ENCODE measurements around the gene PAXIP1.
"Not testable (repeated sequence)": the region's sequence is repeated elsewhere in the genome, so short reads cannot be mapped to it uniquely, and the experiment has no call there.

Gene PAXIP1

DNA sequence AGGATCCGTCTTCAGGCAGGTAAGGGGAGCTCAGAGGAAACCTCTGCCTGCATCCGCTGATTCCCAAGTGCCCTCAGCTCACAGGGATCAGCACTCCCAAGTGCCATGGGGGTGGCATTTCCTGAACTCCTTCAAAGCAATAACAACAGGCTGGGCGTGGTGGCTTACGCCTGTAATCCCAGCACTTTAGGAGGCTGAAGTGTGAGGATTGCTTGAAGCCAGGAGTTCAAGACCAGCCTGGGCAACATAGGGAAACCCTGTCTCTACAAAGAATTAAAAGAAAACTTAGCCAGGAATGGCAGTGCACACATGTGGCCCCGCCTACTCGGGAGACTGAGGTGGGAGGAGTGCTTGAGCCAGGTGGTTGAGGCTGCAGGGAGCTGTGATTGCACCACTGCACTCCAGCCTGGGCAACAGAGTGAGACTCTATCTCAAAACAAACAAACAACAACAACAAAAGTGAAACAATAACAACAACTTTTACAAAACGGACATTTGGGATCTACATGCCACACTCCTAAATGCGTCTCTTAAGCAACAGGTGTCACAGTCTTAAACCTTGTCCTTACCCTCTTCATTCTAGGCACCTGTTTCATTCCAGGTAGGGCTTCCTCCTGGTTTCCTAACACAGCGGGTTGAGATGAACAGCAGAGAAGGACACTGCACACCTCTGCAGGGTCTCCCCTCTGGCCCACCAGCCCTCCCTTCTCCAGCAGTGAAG, 73.8 kb downstream of the PAXIP1 start:
- peak overlapping the region; percentile 62 for H3K4me3 ChIP-seq (ENCODE audit: low read depth, low read length)
- TF ChIP-seq, protein P1, sequence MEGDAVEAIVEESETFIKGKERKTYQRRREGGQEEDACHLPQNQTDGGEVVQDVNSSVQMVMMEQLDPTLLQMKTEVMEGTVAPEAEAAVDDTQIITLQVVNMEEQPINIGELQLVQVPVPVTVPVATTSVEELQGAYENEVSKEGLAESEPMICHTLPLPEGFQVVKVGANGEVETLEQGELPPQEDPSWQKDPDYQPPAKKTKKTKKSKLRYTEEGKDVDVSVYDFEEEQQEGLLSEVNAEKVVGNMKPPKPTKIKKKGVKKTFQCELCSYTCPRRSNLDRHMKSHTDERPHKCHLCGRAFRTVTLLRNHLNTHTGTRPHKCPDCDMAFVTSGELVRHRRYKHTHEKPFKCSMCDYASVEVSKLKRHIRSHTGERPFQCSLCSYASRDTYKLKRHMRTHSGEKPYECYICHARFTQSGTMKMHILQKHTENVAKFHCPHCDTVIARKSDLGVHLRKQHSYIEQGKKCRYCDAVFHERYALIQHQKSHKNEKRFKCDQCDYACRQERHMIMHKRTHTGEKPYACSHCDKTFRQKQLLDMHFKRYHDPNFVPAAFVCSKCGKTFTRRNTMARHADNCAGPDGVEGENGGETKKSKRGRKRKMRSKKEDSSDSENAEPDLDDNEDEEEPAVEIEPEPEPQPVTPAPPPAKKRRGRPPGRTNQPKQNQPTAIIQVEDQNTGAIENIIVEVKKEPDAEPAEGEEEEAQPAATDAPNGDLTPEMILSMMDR (IDR thresholded peaks at IDR 0.05; ENCODE audit: borderline replicate concordance, insufficient read depth, low read depth, low read length) = no peak

DNA sequence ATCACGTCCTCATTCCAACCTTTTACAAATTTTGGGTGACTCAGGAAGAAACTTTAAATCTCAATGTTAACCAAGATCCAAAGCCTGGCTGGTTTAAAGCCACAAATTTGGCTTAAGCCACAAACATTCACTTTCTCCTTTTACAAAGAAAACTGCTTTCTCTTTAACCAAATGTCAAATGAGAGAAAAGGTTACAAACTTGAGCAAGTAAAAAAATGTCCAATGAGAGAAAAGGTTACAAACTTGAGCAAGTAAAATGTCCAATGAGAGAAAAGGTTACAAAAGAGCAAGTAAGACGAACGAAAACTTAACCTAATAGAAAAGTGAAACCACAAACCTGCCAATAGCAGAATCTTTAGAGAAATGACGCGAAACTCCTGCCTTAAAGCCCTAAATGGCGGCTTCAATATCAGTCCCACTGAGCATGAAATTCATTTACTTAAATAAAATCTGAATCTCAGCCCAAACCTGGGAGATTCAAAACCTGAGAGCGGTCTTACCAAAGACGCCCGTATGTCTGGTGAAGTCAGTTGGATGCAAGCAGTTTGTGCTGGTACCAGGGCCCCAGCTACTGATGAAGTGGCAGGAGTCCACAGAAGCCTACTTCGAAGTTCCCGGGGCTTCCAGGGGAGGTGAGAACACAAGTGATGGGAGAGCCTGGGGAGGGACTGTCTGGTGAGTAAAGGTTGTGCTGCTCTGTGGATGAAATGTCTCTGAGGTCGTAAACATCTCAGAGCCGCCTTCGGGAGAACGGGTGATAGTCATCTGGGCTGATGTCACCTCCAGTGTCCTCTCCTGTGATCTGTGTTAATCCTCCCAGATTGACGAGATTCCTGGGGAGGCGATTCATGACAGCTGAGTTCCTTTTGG, 74.6 kb downstream of the PAXIP1 start:
- TF ChIP-seq, protein P1 (IDR thresholded peaks at IDR 0.05; ENCODE audit: borderline replicate concordance, insufficient read depth, low read depth, low read length) = no peak
- peak overlapping the region; percentile 62 for H3K4me3 ChIP-seq (ENCODE audit: low read depth, low read length)

DNA sequence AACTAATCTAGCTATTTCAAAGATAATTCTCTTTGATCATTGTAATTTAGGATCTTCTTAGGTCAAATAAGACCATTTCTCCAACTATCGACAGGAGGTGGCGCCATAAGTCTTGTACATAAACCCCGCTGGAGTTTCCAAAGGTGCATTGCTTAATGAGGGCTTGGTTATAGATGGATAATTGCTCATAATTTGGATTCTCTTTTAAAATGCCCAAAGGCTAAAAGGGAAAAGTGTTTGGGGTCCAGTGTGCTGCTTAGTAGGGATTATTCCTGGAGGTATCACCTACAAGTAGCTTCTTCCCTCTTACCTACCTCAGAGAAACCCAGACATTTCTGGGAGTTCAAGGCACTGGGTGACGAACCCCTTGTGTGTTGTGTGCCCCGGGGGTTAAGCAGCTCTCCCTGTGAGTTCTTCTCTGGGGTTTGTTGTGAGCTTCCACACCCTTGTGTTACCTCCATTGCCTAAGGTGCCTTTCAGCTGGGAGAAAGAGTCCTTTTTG, 75.2 kb downstream of the PAXIP1 start:
- peak overlapping the region; percentile 62 for H3K4me3 ChIP-seq (ENCODE audit: low read depth, low read length)
- TF ChIP-seq, protein P1 (IDR thresholded peaks at IDR 0.05; ENCODE audit: borderline replicate concordance, insufficient read depth, low read depth, low read length) = peak; percentile 31; the same call in 1 of the 2 replicates

DNA sequence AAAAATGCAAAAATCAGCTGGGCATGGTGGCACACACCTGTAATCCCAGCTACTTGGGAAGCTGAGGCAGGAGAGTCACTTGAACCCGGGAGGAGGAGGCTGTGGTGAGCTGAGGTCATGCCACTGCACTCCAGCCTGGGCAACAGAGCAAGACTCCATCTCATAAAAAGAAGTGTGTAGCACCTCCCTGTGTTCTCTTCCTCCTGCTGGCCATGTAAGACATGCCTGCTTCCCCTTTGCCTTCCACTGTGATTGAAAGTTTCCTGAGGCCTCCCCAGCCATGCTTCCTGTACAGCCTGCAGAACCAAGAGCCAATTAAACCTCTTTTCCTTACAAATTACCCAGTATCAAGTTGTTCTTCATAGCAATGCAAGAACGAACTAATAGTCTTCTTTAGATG, 80.5 kb downstream of the PAXIP1 start:
- not testable (repeated sequence) for H3K4me3 ChIP-seq (ENCODE audit: low read depth, low read length)

DNA sequence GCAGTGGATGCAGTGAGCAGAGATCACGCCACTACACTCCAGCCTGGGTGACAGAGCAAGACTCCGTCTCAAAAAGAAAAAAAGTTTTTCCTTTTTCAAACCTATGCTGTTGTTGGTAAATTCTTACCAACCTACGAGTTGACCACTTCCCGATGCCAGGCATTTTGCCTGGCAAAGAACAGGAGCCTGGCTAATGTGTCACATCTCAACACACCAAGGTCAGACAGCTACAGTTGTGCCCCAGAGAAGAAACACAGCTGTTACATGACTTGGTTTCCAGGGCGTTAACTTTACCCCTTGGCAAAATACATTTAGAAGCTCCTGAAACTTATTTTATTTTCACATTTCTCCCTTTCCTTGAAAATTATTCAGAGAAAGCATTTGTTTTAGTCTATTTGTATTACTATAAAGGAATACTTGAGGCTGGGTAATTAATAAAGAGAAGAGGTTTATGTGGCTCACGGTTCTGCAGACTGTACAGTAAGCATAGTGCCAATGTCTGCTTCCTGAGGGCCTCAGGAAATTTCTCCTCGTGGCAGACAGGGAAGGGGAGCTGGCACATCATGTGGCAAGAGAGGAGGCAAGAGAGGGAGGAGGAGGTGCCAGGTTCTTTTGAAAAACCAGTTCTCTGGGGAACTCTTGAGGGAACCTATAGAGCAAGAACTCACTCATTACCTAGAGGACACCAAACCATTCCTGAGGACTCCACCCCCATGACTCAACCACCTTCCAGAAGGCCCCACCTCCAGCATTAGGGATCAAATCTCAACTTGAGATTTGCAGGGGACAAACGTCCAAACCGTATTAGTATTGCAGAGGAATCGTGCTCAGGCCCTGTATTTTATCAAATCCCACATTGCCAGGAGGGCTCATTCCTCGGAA, 83.3 kb downstream of the PAXIP1 start:
- no peak overlapping the region for H3K4me3 ChIP-seq (ENCODE audit: low read depth, low read length)
- TF ChIP-seq, protein P1 (IDR thresholded peaks at IDR 0.05; ENCODE audit: borderline replicate concordance, insufficient read depth, low read depth, low read length) = no peak

DNA sequence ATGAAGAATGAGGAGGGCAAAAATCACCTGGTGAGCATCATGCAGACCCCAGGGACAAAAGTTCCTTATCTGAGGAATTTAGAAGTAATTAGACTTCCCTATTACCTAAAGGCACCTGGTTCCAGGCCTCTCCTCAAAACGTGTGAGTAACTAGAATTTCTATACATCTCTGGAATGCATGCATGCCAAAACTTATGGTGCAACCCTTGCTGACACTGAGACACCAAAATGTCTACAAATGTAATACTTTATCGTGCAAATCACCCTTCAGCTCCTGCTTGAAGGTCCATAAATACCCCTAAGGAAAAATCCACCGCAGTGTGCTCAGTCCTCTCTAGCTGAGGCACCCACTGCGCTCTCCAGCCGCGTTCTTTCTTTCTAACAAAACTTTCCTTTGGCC, 84.2 kb downstream of the PAXIP1 start:
- H3K4me3 ChIP-seq (ENCODE audit: low read depth, low read length) = no peak overlapping the region
- TF ChIP-seq, protein P1 (IDR thresholded peaks at IDR 0.05; ENCODE audit: borderline replicate concordance, insufficient read depth, low read depth, low read length) = no peak

DNA sequence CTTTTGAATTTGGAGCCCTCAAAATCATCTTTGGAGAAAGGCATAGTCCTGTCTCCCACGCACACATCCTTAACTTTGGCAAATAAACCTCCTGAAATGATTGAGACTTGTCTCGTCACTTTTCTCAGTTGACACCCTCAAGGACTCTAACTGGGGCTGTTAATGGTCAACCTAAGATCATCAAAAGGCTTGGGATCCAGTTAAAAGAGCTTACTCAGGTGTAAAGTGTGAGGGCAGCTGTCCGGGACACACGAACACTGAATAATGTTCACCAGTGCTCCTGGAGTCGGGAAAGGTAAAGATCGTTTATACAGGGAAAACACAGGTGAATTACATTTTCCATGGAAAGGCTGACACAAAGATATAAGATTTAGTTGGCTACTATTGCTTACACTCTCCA, 84.7 kb downstream of the PAXIP1 start:
- H3K4me3 ChIP-seq (ENCODE audit: low read depth, low read length) = no peak overlapping the region
- TF ChIP-seq, protein P1 (IDR thresholded peaks at IDR 0.05; ENCODE audit: borderline replicate concordance, insufficient read depth, low read depth, low read length) = no peak

Measured in GM12875 (cell line).